ENCODE results near the gene POPDC2. TPM values are rescaled to one million over a fixed set of nuclear protein-coding genes. Genes with fewer than 3 reads are reported as not detected.

POPDC2 gene
- total RNA-seq, 4 donors from 2014 or later, result 0.18 to 3.8 (median 0.91) TPM; not detected in 1

DNA sequence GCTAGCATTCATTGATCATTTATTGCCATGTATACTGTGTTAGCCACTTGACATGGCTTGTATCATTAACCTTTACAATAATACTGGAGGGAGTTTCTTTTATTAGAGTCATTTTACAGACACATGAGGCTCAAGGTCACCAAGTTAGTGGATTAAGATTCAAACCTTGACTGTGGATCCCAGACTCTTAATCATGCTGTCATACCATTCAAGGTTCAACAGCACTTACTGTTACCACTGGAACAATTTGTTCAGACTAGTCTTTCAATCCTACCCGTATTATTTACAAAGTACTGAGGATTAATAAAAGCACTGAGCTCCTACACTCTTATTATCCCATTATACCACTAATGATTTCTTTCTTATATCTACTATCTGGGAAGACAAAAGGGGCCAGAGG lies 15.6 kb upstream of the POPDC2 start:
- H3K27ac ChIP-seq, result peak overlapping the region; percentile 89 to 98 (median 96)
- intact Hi-C loops (cut with DNase I), result no loop called here
- DNase-seq, result no peak
- peaks cover 5 to 41% (median 11%) of the 10 kb centered on the region in 3 donors for H3K36me3 ChIP-seq
- no peaks in the 10 kb centered on the region for H3K27me3 ChIP-seq
- TF ChIP-seq, protein P1, sequence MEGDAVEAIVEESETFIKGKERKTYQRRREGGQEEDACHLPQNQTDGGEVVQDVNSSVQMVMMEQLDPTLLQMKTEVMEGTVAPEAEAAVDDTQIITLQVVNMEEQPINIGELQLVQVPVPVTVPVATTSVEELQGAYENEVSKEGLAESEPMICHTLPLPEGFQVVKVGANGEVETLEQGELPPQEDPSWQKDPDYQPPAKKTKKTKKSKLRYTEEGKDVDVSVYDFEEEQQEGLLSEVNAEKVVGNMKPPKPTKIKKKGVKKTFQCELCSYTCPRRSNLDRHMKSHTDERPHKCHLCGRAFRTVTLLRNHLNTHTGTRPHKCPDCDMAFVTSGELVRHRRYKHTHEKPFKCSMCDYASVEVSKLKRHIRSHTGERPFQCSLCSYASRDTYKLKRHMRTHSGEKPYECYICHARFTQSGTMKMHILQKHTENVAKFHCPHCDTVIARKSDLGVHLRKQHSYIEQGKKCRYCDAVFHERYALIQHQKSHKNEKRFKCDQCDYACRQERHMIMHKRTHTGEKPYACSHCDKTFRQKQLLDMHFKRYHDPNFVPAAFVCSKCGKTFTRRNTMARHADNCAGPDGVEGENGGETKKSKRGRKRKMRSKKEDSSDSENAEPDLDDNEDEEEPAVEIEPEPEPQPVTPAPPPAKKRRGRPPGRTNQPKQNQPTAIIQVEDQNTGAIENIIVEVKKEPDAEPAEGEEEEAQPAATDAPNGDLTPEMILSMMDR (IDR thresholded peaks at IDR 0.05), result no peak
- TF ChIP-seq POLR2A (IDR thresholded peaks at IDR 0.05), result no peak
- no peaks in the 10 kb centered on the region for H3K9me3 ChIP-seq
- H3K4me1 ChIP-seq, result peaks cover 0 to 23% (median 14%) of the 10 kb centered on the region in 3 donors
- peak overlapping the region; percentile 66 to 87 (median 78) for H3K4me3 ChIP-seq
- 8 to 27% methylated on average over 1 of the region's 1 CpG for WGBS, 2 donors

DNA sequence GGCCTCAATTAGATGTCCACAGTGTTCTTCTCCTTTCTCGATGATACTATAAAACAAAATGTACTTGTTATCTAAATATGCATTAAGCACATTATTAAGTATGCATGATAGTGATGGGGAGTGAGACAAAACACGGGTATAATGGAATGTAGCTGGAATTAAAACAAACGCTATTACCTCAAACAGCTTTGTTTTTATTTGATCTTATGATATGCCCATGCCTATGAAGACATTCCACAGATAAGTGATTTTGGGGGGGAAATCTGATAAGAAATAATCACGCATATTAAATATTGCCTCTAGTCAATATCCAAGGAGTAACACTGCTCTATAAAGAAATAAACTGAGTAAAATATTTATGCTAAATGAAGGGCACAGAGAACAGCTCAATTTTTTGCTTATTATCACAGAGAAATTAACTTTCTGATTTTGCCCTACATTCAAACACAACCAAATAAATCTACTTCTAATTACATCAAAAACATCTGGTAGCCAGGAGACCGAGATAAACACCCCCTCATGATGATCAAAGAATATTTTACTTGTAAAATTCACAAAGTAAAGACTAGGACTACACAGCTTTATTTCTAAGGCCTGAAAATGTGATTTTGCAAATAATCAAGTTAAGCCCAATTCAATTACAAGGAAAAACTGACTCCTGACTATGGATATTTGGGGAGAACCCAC lies 14.9 kb upstream of the POPDC2 start:
- peaks cover 5 to 48% (median 11%) of the 10 kb centered on the region in 3 donors for H3K36me3 ChIP-seq
- H3K4me1 ChIP-seq, result peaks cover 0 to 25% (median 14%) of the 10 kb centered on the region in 3 donors
- intact Hi-C loops (cut with DNase I), result no loop called here
- no peaks in the 10 kb centered on the region for H3K9me3 ChIP-seq
- TF ChIP-seq, protein P1 (IDR thresholded peaks at IDR 0.05), result no peak
- TF ChIP-seq POLR2A (IDR thresholded peaks at IDR 0.05), result no peak
- H3K4me3 ChIP-seq, result peak overlapping the region in 1 of 4 donors; percentile 85
- H3K27ac ChIP-seq, result peak overlapping the region in 3 of 4 donors; percentile 94 to 98 (median 97)
- 63 to 80% methylated on average over 5 of the region's 5 CpGs for WGBS, 2 donors
- H3K27me3 ChIP-seq, result no peaks in the 10 kb centered on the region
- no peak for DNase-seq

DNA sequence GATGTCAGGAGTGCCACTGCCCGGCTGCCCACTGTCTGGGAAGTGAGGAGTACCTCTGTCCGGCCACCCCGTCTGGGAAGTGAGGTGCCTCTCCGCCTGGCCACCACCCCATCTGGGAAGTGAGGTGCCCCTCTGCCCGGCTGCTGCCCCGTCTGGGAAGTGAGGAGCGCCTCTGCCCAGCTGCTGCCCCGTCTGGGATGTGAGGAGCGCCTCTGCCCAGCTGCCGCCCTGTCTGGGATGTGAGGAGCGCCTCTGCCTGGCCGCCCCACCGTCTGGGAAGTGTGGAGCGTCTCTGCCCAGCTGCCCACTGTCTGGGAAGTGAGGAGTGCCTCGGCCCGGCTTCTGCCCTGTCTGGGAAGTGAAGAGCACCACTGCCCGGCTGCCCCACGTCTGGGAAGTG lies 13.5 kb upstream of the POPDC2 start:
- Histone ChIP-seq H3K27ac (no peak overlapping the region), H3K4me1 (peaks cover 0 to 33% (median 14%) of the 10 kb centered on the region in 3 donors), H3K36me3 (peaks cover 5 to 62% (median 11%) of the 10 kb centered on the region in 3 donors), H3K9me3 (no peaks in the 10 kb centered on the region), H3K27me3 (no peaks in the 10 kb centered on the region), H3K4me3 (no peak overlapping the region)
- no peak for DNase-seq
- TF ChIP-seq, protein P1 (IDR thresholded peaks at IDR 0.05), result no peak
- no peak for TF ChIP-seq POLR2A (IDR thresholded peaks at IDR 0.05)
- WGBS, 2 donors, result 84 to 96% methylated on average over 4 to 7 of the region's 18 CpGs
- intact Hi-C loops (cut with DNase I), result no loop called here

DNA sequence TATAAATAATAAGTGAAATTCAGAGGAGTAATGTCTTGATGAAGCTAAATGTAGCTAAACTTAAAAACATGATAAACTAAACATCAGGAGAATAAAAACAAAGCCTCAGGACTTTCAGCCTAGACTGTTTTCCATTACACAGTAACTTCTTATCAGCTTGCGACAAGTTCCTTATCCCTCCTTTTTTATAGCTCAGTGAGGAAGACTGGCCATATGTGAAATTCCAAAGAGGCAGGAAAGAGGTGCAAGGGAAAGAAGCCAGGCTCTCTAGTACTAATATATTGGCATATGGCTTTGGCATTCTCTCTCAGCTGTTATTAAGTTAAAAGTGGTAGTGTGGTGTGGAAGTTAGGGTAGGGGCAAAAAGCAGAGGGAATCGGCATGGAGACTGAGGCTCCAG lies 12.4 kb upstream of the POPDC2 start:
- WGBS, 2 donors, result 83 to 98% methylated on average over 2 of the region's 2 CpGs
- no peak overlapping the region for H3K27ac ChIP-seq
- intact Hi-C loops (cut with DNase I), result no loop called here

More for the DNA sequence above, 12.4 kb upstream of the POPDC2 start:
- H3K9me3 ChIP-seq, result no peaks in the 10 kb centered on the region
- TF ChIP-seq, protein P1 (IDR thresholded peaks at IDR 0.05), result no peak
- TF ChIP-seq POLR2A (IDR thresholded peaks at IDR 0.05), result no peak
- DNase-seq, result no peak
- peaks cover 5 to 70% (median 11%) of the 10 kb centered on the region in 3 donors for H3K36me3 ChIP-seq
- H3K4me1 ChIP-seq, result peaks cover 0 to 30% (median 14%) of the 10 kb centered on the region in 3 donors
- H3K4me3 ChIP-seq, result no peak overlapping the region
- no peaks in the 10 kb centered on the region for H3K27me3 ChIP-seq
